GM12892 (cell line): ENCODE results near the gene KRT36.

Experiments
- DNase-seq: peaks from one replicate; pipeline ENCODE4 v3.0.0; 2011; ENCODE audit not compliant: insufficient read length
- FAIRE-seq: peaks from 2 replicates; lab custom pipeline; 2011; peaks lifted over from hg19 to GRCh38; lab: Jason Lieb, UNC
- POLR2A ChIP-seq: IDR thresholded peaks from 2 replicates; pipeline ENCODE4 v1.6.1; 2011; ENCODE audit warnings: low read depth, low read length, control low read depth
- POLR2AphosphoS5 ChIP-seq: IDR thresholded peaks from 2 replicates; pipeline ENCODE4 v1.6.1; 2011; ENCODE audit warnings: low read depth, low read length, control low read depth
- TAF1 ChIP-seq: IDR thresholded peaks from 2 replicates; pipeline ENCODE4 v1.6.1; 2011; ENCODE audit warnings: low read depth, mild to moderate bottlenecking, control low read depth, low read length, borderline replicate concordance

The KRT36 gene

DNA sequence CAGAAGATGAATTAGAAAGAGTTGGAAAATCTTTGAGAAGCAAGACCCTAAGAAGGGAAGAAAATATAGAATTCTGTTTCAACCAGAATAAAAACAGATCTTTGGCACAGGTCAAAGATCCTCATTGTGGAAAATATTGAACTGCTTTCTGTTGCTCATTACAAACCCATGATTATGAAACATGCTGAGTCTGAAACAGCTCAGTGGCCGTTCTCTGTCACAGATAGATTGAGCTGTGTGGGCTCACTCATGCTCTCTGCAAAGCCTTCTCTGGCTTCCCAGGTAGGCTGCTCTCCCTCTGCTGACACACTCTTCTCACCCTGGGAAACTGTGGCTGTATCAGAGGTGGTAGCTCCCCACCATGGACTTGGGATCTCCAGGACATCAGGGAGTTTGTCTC, 45.5 kb downstream of the KRT36 start:
- FAIRE-seq (no peak), DNase-seq (no peak)
- TF ChIP-seq POLR2A (no peak), POLR2AphosphoS5 (no peak), TAF1 (no peak)

DNA sequence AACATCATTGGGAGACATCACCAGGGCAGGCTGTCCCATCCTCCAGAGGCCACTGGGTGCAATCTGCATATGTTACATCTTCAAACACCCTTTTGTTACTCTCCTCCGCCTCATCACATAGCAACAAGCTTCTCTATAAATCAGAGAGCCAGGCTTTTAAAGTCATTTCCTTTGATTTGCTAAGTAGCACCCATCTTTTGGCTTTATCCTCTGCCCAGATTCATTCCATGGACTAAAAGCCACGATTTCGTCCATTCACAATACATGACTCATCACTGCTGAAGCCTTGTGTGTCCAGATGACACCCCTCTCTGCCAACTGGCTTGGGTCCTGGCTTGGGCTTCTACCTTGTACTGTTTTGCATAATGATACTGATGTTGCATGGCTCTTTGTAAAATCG, 47.0 kb downstream of the KRT36 start:
- TF ChIP-seq POLR2AphosphoS5 (no peak), TAF1 (no peak), POLR2A (no peak)
- FAIRE-seq (no peak), DNase-seq (no peak)

DNA sequence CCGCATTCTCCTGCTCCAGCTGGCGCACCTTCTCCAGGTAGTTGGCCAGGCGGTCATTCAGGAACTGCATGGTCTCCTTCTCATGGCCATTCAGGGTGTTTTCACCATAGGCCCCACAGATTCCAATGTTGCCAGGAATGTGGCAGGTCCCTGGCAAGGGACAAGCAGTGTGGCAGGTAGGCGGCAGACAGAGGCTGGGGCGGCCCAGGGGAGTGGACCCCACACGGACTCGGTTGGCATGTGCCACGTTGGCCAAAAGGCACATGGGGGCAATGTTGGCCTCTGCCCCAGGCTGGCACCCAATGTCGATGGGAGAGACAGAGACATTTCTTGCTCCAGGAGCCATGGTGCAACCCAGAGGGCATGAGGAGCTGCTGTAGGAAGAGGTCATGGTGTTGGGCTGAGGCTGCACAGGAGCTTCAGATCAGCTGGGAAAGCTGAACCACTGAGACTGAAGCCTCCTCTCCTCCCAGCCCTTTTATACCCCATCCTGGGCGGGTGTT, 49.1 kb downstream of the KRT36 start, which contains the start of gene KRT38:
KRT38 (minus strand) TSS at position 453 of the 503 bp plus-strand sequence; CDS start at position 391, 62 bp downstream.
- no peak for DNase-seq
- no peak for TF ChIP-seq POLR2A
- no peak for TF ChIP-seq POLR2AphosphoS5
- TF ChIP-seq TAF1: no peak
- FAIRE-seq: no peak

DNA sequence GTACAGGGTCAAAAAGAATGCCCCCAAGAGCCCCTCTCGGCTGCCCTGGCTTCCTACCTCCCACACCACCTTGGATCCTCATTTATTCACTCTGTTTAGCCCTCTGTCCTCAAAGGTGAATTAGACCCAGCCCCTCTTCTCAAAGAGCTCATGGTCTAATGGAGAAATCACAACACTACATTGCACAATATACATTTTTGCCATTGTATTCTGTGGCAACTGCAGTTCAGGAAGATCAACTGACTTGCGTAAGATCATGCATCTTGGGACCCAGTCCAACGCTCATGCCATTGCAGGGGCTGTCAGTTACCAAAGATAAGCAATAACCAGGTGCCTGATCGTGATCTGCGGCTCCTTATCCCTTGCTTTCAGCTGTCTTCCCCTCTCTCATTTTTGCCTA, 50.3 kb downstream of the KRT36 start:
- FAIRE-seq (no peak), DNase-seq (no peak)
- TF ChIP-seq POLR2AphosphoS5 (no peak), POLR2A (no peak), TAF1 (no peak)

DNA sequence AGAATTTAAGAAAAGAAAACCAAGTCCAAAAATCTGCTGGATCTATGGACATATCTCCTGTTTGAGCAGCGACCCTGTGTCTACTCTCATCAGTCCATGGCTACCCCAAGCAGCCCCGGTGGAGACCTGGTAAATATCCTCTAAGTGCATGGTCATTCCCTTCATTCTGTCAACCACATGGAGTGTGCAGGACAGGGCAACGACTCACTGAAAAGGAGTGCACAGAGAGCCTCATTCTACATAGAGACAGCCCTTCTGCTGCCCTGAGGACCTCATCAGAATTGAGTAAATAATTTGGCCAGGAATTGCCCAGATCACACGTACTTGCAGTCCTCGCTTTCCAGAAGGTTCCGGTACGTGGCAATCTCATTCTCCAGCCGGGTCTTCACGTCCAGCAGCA, 51.9 kb downstream of the KRT36 start:
- DNase-seq: no peak
- TF ChIP-seq TAF1 (no peak), POLR2A (no peak), POLR2AphosphoS5 (no peak)

DNA sequence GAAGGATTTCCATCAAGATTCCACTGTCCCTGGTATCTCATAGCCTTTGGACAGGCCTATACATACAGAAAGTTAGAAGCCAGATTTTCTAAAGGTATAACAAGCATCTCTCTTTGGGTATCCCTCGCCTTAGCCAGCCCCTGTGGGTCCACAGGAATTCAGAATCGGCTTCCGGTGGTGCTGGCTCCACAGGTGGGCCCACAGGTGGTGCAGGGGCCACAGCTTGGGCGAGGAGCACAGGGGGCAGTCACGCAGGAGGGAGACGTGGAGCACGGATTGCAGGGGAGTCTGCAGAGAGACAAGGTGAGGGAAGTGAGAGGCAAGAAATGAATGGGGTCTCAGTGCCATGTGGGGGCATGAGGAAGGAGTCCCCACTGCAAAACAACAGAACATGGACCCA, 52.5 kb downstream of the KRT36 start:
- TF ChIP-seq POLR2AphosphoS5: no peak
- no peak for TF ChIP-seq TAF1
- no peak for TF ChIP-seq POLR2A
- DNase-seq: no peak
- no peak for FAIRE-seq

More for the DNA sequence above, 51.9 kb downstream of the KRT36 start:
- FAIRE-seq: no peak
